Thoracic aorta (tissue), 2 donors: ENCODE data around the gene JAGN1. TPM values are rescaled to one million over a fixed set of nuclear protein-coding genes. Genes with fewer than 3 reads are reported as not detected.
A peak's percentile ranks its signal among the peaks of the same experiment; 100 is the strongest.

Experiments used
- ATAC-seq: fragments of 150-250 bp; one replicate; pipeline ENCODE4 v1.8.0; 2017; ENCODE audit warnings: low read depth; ENCODE audit not compliant: insufficient number of reproducible peaks, low FRiP score
- DNase-seq: peaks from one replicate; pipeline ENCODE4 v3.0.0-alpha.2; 2020; ENCODE audit warnings: low spot score
- H3K27ac ChIP-seq, 2 donors: fragments of 200-600 bp; sonication (generic); 1 replicate in 1 of 2; 2 replicates in 1 of 2; pipeline ENCODE4 v1.5.1; 2016; ENCODE audit warnings: mild to moderate bottlenecking in 2 of 2, moderate library complexity in 2 of 2
- H3K27me3 ChIP-seq: fragments of 200-600 bp; sonication (generic); replicated peaks from 2 replicates; pipeline ENCODE4 v1.6.0; 2016; ENCODE audit warnings: mild to moderate bottlenecking; ENCODE audit not compliant: insufficient read depth
- H3K36me3 ChIP-seq: fragments of 200-600 bp; sonication (generic); one replicate; pipeline ENCODE4 v1.5.1; 2016
- H3K4me1 ChIP-seq, 2 donors: fragments of 200-600 bp; sonication (generic); 1 replicate in 1 of 2; 2 replicates in 1 of 2; pipeline versions ENCODE4 v1.5.1 to v1.6.0; 2016; ENCODE audit warnings: low read depth in 2 of 2, mild to moderate bottlenecking in 1 of 2; ENCODE audit not compliant: control insufficient read depth in 1 of 2
- H3K4me3 ChIP-seq: fragments of 200-600 bp; sonication (generic); 2 replicates; pipeline ENCODE4 v1.5.1; 2016; ENCODE audit warnings: mild to moderate bottlenecking
- H3K9me3 ChIP-seq: fragments of 200-600 bp; sonication (generic); 2 replicates; pipeline ENCODE4 v1.5.1; 2016
- CTCF ChIP-seq: fragments of 200-600 bp; sonication (generic); IDR thresholded peaks from one replicate; pipeline ENCODE4 v1.5.1; 2019; ENCODE audit warnings: antibody characterized with exemption
- total RNA-seq, 2 donors: library from RNA; depleted of rRNA; stranded (reverse); fragments of >200 nt; gene quantifications; one replicate each; pipeline versions ENCODE4 v1.1.0 to v1.2.3, GENCODE V29; 2016

JAGN1 gene
- total RNA-seq, 2 donors from 2014 or later: 21.5 to 38.6 TPM

DNA sequence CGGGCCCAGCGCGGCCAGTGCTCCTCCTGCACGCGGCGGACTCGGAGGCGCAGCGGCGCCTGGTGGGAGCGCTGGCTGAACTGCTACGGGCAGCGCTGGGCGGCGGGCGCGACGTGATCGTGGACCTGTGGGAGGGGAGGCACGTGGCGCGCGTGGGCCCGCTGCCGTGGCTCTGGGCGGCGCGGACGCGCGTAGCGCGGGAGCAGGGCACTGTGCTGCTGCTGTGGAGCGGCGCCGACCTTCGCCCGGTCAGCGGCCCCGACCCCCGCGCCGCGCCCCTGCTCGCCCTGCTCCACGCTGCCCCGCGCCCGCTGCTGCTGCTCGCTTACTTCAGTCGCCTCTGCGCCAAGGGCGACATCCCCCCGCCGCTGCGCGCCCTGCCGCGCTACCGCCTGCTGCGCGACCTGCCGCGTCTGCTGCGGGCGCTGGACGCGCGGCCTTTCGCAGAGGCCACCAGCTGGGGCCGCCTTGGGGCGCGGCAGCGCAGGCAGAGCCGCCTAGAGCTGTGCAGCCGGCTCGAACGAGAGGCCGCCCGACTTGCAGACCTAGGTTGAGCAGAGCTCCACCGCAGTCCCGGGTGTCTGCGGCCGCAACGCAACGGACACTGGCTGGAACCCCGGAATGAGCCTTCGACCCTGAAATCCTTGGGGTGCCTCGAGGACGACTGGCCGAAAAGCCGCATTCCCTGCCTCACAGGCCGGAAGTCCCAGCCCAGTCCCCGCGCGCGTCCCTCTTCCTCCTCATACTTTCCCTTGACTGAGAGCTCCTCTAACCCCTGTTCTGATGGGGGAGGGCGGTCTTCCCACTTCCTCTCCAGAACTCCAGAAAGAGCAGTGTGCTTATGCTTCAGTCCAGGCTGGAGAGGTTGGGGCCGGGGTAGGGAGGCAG is 25.1 kb downstream of the JAGN1 start:
- TF ChIP-seq CTCF: peak; percentile 47
- peaks cover 29 to 38% of the 10 kb centered on the region in 2 donors for H3K4me1 ChIP-seq
- no peaks in the 10 kb centered on the region for H3K27me3 ChIP-seq
- no peaks in the 10 kb centered on the region for H3K9me3 ChIP-seq
- DNase-seq (no peak), ATAC-seq (peak; percentile 47)
- no peaks in the 10 kb centered on the region for H3K36me3 ChIP-seq
- H3K27ac ChIP-seq: peak overlapping the region; percentile 91 to 95
- peak overlapping the region; percentile 89 for H3K4me3 ChIP-seq

- Histone ChIP-seq H3K4me3 (peak overlapping the region; percentile 89), H3K27ac (peak overlapping the region; percentile 91 to 95), H3K27me3 (no peaks in the 10 kb centered on the region), H3K9me3 (no peaks in the 10 kb centered on the region), H3K4me1 (peaks cover 29 to 38% of the 10 kb centered on the region in 2 donors), H3K36me3 (no peaks in the 10 kb centered on the region)
- ATAC-seq: no peak
- no peak for DNase-seq
- TF ChIP-seq CTCF: no peak
These were observed 25.9 kb downstream of the JAGN1 start for GRCh38 chr3:9916346-9916733.

GRCh38 chr3:9916734-9917680 is 26.6 kb downstream of the JAGN1 start, which contains the start of gene IL17RC:
IL17RC (plus strand) TSS chr3:9917098; CDS start chr3:9917316, 218 bp downstream.
- peak; percentile 72 for ATAC-seq
- TF ChIP-seq CTCF: no peak
- H3K9me3 ChIP-seq: no peaks in the 10 kb centered on the region
- peaks cover 29 to 38% of the 10 kb centered on the region in 2 donors for H3K4me1 ChIP-seq
- DNase-seq: peak; percentile 69
- no peaks in the 10 kb centered on the region for H3K27me3 ChIP-seq
- H3K27ac ChIP-seq: peak within 1 kb of the TSS; percentile 91 to 95
- no peaks in the 10 kb centered on the region for H3K36me3 ChIP-seq
- H3K4me3 ChIP-seq: peak within 1 kb of the TSS; percentile 89

DNA sequence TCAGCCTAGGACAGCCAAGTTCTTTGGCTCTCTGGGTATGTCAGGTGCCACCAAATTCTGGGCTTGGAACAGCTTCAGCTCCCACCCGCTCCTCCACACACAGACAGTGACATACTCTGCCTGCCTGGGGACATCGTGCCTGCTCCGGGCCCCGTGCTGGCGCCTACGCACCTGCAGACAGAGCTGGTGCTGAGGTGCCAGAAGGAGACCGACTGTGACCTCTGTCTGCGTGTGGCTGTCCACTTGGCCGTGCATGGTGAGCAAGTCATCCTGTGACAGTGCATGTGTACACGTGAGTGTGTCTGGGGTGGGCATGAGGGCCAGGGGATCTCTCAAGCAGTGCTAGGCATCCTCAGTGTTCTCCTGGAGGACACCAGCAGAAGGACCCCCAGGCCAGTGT is 27.4 kb downstream of the JAGN1 start:
- peak overlapping the region; percentile 89 for H3K4me3 ChIP-seq
- no peaks in the 10 kb centered on the region for H3K27me3 ChIP-seq
- H3K36me3 ChIP-seq: no peaks in the 10 kb centered on the region
- DNase-seq (no peak), ATAC-seq (no peak)
- peak overlapping the region; percentile 91 to 95 for H3K27ac ChIP-seq
- H3K4me1 ChIP-seq: peaks cover 29 to 38% of the 10 kb centered on the region in 2 donors
- TF ChIP-seq CTCF: no peak
- H3K9me3 ChIP-seq: no peaks in the 10 kb centered on the region
